GM21360 (cell line): ENCODE measurements around the gene RPL36.
"Not testable (repeated sequence)": the region's sequence is repeated elsewhere in the genome, so short reads cannot be mapped to it uniquely, and the experiment has no call there.

Experiments used
- ATAC-seq: cut with Tn5 transposase; IDR thresholded peaks from one replicate; pipeline ENCODE4 v1.9.1; 2021; ENCODE audit warnings: mild to moderate bottlenecking, moderate library complexity; ENCODE audit not compliant: unreplicated experiment

The RPL36 gene

GRCh38 chr19:5703819-5704818 is 14.0 kb downstream of the RPL36 start:
- no peak for ATAC-seq

- no peak for ATAC-seq
Measured at GRCh38 chr19:5705552-5705951, 15.5 kb downstream of the RPL36 start.

GRCh38 chr19:5706876-5707573 is 16.9 kb downstream of the RPL36 start:
- ATAC-seq: no peak

- ATAC-seq: no peak
Measured at GRCh38 chr19:5707576-5708575, 17.8 kb downstream of the RPL36 start.

GRCh38 chr19:5711025-5711424 is 20.9 kb downstream of the RPL36 start:
- no peak for ATAC-seq

GRCh38 chr19:5711713-5712161 is 21.6 kb downstream of the RPL36 start:
- no peak for ATAC-seq

GRCh38 chr19:5713228-5713627 is 23.1 kb downstream of the RPL36 start:
- no peak for ATAC-seq

GRCh38 chr19:5714816-5715215 is 24.7 kb downstream of the RPL36 start:
- no peak for ATAC-seq

- no peak for ATAC-seq
Measured at GRCh38 chr19:5717215-5717935, 27.3 kb downstream of the RPL36 start.

- ATAC-seq: no peak
Measured at GRCh38 chr19:5718037-5718578, 28.0 kb downstream of the RPL36 start.

- ATAC-seq: no peak
Measured at GRCh38 chr19:5718579-5719273, 28.6 kb downstream of the RPL36 start.

- no peak for ATAC-seq
Measured at GRCh38 chr19:5719274-5719960, 29.3 kb downstream of the RPL36 start.

- peak; percentile 83 for ATAC-seq
Measured at GRCh38 chr19:5719961-5720790, 30.1 kb downstream of the RPL36 start, which contains the start of the genes CATSPERD and LONP1. Gene CATSPERD, plus strand, starts transcription at chr19:5720637. Its CDS starts 101 bp downstream, at chr19:5720738. Gene LONP1, minus strand, starts transcription at chr19:5720146. Its CDS starts 14 bp downstream, at chr19:5720132.

GRCh38 chr19:5727453-5728050 is 37.5 kb downstream of the RPL36 start:
- no peak for ATAC-seq

GRCh38 chr19:5733172-5733571 is 43.1 kb downstream of the RPL36 start:
- ATAC-seq: not testable (repeated sequence)

GRCh38 chr19:5738423-5738822 is 48.3 kb downstream of the RPL36 start:
- no peak for ATAC-seq
